Lower leg skin (tissue), 4 donors: Measurements from ENCODE around the gene LCT. TPM values are rescaled to one million over a fixed set of nuclear protein-coding genes. Genes with fewer than 3 reads are reported as not detected.

Experiments
- DNase-seq, 2 donors: peaks; one replicate each; pipeline ENCODE4 v3.0.0-alpha.2; 2019; ENCODE audit warnings: low spot score in 2 of 2
- H3K4me3 ChIP-seq: fragments of 200-600 bp; sonication (generic); 2 replicates; pipeline ENCODE4 v1.5.1; 2017; ENCODE audit warnings: mild to moderate bottlenecking, low read depth; ENCODE audit not compliant: poor library complexity, severe bottlenecking
- POLR2A ChIP-seq, 2 donors: fragments of 450-650 bp; IDR thresholded peaks; one replicate each; pipeline ENCODE4 v1.6.1; 2016 to 2017; ENCODE audit warnings: antibody characterized with exemption in 2 of 2, mild to moderate bottlenecking in 1 of 2, moderate library complexity in 1 of 2
- WGBS, 2 donors: methylation state at CpG; one replicate each; pipeline ENCODE4 v1.1.5; 2018; 5-methylcytosine and 5-hydroxymethylcytosine counted together
- intact Hi-C: fragments of 100-400 bp; cut with DNase I; formaldehyde crosslinking; loops from one replicate; pipeline ENCODE4 v1.15.0; 2023; ENCODE audit warnings: low total_unique reads
- total RNA-seq, 4 donors: library from RNA; depleted of rRNA; stranded (reverse); fragments of >200 nt; gene quantifications; one replicate each; pipeline ENCODE4 v1.1.0, GENCODE V29; 2016
- TF ChIP-seq, protein P1 (sequence below), 3 donors: fragments of 450-650 bp; IDR thresholded peaks; one replicate each; pipeline ENCODE4 v1.5.1; 2016; ENCODE audit warnings: antibody characterized with exemption in 3 of 3, mild to moderate bottlenecking in 3 of 3, moderate library complexity in 2 of 3

The LCT gene
- total RNA-seq, 4 donors from 2014 or later, result 0.03 to 0.15 TPM; not detected in 2

DNA sequence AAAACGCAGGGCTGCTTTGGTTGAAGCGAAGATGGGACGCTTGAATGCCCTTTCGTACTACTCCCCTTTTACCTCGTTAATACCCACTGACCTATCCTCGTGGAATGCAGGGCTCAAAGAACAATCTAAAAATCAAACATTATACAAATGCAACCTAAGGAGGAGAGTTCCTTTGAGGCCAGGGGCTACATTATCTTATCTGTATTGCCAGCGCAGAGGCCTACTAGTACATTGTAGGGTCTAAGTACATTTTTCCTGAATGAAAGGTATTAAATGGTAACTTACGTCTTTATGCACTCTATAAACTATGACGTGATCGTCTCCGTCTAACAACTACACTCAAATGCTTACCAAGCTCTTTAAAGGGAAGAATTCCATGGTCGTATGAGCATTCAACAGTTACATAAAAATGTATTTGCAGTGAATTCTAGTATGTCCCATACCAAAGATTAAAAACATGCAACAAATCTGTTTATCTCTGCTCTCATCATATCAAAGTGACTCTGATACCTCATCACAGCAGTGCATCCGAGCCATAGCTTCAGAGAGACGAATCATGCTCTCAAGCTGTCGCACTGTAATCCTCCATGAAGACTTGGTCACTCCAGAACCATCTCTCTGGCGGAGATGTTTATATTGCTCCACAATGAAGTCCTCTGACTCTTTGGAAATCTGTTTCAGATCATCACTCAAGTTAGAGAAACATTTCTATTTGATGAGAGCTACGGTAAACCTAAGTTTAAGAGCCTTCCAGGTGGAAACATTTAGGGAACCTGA, 14.1 kb upstream of the LCT start:
- 85 to 88% methylated on average over 17 of the region's 17 CpGs for WGBS, 2 donors
- intact Hi-C loops, result no loop called here
- H3K4me3 ChIP-seq, result no peak overlapping the region
- DNase-seq, result no peak
- no peak for TF ChIP-seq POLR2A (IDR thresholded peaks at IDR 0.05)
- TF ChIP-seq, protein P1, sequence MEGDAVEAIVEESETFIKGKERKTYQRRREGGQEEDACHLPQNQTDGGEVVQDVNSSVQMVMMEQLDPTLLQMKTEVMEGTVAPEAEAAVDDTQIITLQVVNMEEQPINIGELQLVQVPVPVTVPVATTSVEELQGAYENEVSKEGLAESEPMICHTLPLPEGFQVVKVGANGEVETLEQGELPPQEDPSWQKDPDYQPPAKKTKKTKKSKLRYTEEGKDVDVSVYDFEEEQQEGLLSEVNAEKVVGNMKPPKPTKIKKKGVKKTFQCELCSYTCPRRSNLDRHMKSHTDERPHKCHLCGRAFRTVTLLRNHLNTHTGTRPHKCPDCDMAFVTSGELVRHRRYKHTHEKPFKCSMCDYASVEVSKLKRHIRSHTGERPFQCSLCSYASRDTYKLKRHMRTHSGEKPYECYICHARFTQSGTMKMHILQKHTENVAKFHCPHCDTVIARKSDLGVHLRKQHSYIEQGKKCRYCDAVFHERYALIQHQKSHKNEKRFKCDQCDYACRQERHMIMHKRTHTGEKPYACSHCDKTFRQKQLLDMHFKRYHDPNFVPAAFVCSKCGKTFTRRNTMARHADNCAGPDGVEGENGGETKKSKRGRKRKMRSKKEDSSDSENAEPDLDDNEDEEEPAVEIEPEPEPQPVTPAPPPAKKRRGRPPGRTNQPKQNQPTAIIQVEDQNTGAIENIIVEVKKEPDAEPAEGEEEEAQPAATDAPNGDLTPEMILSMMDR (IDR thresholded peaks at IDR 0.05), result no peak

DNA sequence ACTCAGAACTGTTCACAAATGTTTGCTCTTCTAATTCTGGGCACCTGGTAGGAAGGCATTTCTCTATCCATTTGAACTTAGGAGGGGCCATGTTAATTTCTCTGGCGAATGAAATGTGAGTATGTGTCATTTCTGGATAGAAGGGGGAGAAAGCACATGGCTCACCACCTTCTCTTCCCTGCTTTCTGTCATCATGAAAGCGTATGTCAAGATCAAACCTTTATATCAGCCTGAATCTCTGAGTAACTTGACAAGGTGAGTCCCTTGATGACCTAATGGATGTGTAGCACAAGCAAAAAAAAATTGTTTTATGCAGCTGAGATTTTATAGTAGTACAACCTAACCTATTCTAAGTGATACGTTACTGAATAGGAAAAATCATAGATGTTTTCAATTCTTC, 12.1 kb upstream of the LCT start:
- DNase-seq, result no peak
- whole genome bisulfite sequencing, 2 donors, result 94% methylated on average over 3 of the region's 3 CpGs
- intact Hi-C loops, result no loop called here
- H3K4me3 ChIP-seq, result no peak overlapping the region
- TF ChIP-seq, protein P1 (IDR thresholded peaks at IDR 0.05), result no peak
- TF ChIP-seq POLR2A (IDR thresholded peaks at IDR 0.05), result no peak

DNA sequence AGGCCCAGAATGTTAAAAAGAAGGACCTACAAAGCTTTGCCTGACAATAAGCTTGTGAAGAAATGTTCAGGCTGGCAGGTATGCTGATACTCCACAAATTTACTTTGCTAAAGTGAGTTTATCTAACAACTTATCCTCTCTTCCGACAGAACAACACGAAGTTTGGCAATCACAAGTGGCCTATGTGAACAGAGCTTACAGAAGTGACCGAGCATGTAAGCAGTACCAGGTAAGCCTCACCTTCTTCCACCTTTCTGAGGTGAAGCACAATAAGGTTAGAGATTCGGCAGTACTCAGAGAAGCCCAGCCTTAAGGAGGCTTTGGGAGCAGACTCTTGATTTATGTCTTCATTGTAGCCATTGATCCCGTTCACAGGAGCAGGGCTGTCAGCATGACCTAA, 9.0 kb upstream of the LCT start:
- WGBS, 2 donors, result 95 to 96% methylated on average over 5 of the region's 5 CpGs
- no peak for DNase-seq
- H3K4me3 ChIP-seq, result no peak overlapping the region
- TF ChIP-seq, protein P1 (IDR thresholded peaks at IDR 0.05), result no peak
- no peak for TF ChIP-seq POLR2A (IDR thresholded peaks at IDR 0.05)
- intact Hi-C loops, result no loop called here

DNA sequence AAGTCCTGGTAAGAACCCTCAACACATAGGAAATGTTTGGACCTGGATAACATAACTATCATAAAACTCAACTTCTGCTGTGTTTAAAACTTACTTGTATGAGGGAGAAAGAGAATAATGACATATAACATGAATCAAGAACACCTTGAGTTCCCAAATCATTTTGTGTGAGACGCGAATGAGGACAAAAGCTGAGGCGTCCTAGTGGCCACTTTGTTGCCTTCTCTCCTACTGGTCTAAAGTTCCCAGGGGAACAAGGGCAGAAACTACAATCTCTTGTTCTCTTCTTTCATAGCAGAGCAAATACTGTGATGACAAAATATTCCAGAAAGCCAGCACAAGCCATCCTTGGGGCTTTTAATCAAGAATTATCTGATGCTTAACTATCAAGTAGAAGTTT, 8.3 kb upstream of the LCT start:
- TF ChIP-seq, protein P1 (IDR thresholded peaks at IDR 0.05), result no peak
- TF ChIP-seq POLR2A (IDR thresholded peaks at IDR 0.05), result no peak
- intact Hi-C loops, result no loop called here
- WGBS, 2 donors, result 84 to 96% methylated on average over 3 of the region's 3 CpGs

DNA sequence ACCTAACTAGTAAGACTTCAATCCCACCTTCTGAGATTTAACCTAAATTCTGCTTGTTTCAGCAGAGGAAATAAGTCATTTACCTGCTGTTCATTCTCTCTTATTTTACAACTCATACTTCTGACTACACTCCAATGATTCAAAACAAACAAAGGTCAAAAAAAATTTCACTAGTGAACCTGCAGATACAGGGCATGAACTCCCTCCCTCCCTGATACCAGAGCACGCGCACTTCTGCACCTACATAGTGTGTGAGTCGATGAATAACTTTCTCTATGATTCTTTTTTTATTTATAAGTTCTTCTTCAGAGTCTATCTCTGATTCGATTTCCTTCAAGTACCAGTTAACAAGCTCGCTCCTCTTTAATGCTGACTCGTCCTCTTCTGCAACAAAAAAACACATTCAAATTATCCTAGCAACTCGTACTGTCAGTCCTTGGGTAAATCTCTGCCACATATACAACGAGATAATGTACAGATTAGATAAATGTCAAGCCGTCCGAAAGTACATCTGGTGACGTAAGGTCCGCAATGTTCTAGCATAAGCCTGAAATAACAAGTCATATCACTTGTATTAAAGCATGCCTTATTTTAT, 7.4 kb upstream of the LCT start:
- intact Hi-C loops, result no loop called here
- no peak for DNase-seq
- no peak for TF ChIP-seq POLR2A (IDR thresholded peaks at IDR 0.05)
- TF ChIP-seq, protein P1 (IDR thresholded peaks at IDR 0.05), result no peak
- no peak overlapping the region for H3K4me3 ChIP-seq
- 91 to 94% methylated on average over 12 of the region's 12 CpGs for whole genome bisulfite sequencing, 2 donors

More for the DNA sequence above, 8.3 kb upstream of the LCT start:
- H3K4me3 ChIP-seq, result no peak overlapping the region
- DNase-seq, result no peak
